HG03280 (cell line): ENCODE data around the gene SKA2.
"Not testable (repeated sequence)": the region's sequence is repeated elsewhere in the genome, so short reads cannot be mapped to it uniquely, and the experiment has no call there.

Source experiments
- ATAC-seq: cut with Tn5 transposase; IDR thresholded peaks from one replicate; pipeline ENCODE4 v1.9.1; 2021; ENCODE audit warnings: mild to moderate bottlenecking, moderate library complexity; ENCODE audit not compliant: unreplicated experiment

The SKA2 gene

DNA sequence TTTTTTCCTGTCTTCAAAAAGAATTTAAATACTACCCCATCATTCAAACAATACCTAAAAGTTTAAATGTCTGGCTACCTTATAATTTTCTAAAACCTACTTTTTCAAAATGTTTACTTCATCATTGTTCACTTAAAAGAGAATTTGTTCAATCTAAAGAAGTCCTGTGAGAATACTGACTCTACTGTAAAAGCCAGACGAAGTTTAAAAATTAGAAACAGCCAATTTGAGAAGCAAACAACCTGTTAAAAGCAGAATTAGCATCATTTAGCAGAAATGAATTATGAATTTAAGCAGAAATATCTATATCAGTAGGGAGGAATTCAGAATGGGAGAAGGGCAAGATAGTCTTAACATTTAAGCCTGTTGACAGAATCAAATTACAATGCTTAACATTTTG lies 2.1 kb downstream of the SKA2 start:
- ATAC-seq = no peak

DNA sequence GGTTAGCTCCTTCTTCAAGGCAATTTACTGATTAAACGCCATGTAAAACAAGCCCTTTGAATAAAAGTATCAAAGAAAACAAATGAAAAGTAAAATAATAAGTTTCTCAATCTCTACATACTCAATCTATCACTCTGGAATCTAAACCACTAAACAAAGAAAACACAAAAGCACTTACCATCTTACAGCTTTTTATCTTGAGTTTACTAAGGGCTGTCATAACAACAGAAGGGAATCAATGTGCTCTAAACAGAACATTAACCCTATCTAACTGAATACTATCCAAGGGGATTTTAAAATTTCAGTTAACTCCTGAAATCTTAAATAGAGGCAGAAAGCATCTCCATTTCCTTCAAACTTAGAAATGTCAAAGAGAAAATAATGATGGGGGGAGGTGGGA lies 3.4 kb downstream of the SKA2 start:
- ATAC-seq = no peak

DNA sequence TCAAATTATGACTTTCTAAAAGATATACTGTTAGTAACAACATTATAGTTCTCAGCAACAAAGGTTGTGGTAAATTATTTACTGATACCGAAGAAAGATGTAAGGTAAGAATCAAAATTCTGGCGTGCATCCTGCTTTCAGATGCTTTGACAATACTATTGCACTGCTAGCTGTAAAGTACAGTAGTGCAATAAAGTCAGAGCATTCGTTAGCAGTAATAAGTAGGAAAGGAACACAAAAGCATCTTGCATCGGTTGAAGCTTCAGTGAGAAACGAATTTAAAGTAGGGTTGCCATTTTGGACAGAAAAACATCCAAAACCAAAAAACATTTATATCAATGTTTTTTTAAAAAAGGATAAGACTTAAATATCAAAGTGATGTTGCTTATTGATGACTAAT lies 4.0 kb downstream of the SKA2 start:
- no peak for ATAC-seq

DNA sequence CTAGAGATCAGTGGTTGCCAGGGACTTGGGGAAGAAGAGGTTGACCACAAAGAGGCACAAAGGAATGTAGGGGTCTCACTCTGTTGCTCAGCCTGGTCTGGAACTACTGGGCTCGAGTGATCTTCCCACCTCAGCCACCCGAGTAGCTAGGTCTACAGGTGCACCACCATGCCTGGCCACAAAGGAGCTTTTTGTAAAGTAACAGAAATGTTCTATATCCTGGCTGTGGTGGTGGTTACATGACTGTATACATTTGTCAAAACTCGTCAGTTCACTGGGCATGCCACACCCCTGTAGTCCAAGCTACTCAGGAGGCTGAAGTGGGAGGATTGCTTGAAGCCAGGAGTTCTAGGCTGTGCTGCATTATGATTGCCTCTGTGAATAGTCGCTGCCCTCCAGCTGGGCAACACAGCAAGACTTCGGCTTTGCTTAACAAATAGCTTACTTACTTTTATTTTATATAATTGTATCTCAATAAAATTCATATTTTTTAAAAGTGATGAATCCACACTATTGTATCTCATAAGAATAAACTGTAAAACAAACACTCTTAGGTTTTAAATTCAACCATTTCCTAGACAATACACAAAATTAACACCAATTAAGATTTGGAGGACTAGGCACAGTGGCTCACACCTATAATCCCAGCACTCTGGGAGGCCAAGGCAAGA lies 5.0 kb downstream of the SKA2 start:
- ATAC-seq = no peak

DNA sequence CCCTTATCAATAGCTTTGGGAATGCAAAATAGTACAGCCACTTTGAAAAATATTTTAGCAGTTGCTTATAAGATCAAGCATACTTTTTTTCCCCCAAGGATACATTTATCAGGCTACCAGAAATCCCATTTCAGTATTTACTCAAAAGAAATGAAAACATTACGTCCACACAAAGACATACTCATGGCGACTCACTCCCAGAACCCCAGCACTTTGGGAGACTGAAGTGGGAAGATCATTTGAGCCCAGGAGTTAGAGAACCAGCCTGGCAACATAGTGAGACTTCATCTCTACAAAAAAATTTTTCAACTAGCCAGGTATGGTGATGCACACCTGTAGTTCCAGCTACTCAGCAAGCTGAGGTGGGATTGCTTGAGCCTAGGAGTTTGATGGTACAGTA lies 5.9 kb downstream of the SKA2 start:
- no peak for ATAC-seq

- ATAC-seq = no peak
Measured at GRCh38 chr17:59145571-59146096, 9.4 kb downstream of the SKA2 start.

GRCh38 chr17:59141860-59142259 lies 13.1 kb downstream of the SKA2 start:
- no peak for ATAC-seq

DNA sequence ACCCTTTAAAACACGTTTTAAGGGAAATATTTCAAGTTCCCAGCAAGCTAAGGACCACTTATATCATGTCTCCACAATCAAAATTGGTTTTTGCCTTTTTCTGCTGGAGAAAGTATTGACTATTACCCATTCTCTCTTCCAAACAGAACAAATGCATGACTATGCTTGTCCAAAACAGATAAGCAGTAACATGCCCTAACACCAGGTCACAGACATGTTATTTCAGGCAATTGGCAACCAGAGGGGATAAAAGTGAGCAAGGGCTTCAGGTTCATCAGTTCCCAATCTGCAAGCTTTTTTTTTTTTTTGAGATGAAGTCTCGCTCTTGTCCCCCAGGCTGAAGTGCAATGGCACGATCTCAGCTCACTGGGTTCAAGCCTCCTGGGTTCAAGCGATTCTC lies 15.0 kb downstream of the SKA2 start:
- no peak for ATAC-seq

GRCh38 chr17:59138339-59138738 lies 16.6 kb downstream of the SKA2 start:
- ATAC-seq = not testable (repeated sequence)

DNA sequence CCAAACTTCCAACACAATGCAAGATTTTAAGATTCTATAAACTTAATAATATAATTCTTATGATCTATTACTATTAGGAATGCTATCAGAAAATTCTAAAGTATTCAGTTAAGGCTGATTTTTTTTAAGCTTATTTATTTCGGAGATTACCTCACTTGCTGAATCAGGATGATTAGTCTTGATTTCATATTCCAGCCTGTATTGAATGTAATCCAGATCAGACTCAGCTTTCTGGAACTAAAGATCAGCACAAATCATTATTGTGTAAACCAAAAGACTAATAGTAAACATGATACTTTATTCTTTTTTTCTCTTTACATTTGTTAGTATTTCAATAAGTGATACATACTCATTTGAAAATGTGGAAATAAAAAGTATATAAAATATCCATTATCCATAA lies 23.9 kb downstream of the SKA2 start:
- no peak for ATAC-seq

GRCh38 chr17:59129814-59130213 lies 25.2 kb downstream of the SKA2 start:
- no peak for ATAC-seq

DNA sequence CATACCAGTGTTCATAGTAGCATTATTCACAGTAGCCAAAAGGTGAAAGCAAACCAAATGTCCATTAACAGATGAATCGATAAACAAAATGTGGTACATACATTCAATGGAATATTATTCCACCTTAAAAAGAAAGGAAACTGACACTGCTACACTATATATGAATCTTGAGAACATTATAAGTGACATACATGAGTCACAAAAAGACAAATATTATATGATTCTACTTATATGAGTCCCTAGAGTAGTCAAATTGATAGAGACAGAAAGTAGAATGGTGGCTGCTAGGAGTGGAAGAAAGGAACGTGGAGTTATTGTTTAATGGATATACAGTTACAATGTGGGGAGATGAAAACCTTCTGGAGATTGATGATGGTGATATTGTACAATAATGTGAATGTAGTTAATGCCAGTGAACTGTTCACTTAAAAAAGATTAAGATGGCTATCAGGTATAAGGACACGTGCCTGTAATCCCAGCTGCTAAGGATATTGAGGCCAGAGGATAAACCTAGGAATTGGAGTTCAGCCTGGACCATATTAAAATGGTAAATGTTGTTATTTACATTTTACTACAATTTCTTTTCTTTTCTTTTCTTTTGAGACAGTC lies 28.1 kb downstream of the SKA2 start:
- no peak for ATAC-seq

GRCh38 chr17:59124665-59125064 lies 30.3 kb downstream of the SKA2 start:
- no peak for ATAC-seq

- no peak for ATAC-seq
Measured at GRCh38 chr17:59121901-59122480, 33.0 kb downstream of the SKA2 start.

GRCh38 chr17:59115474-59115873 lies 39.5 kb downstream of the SKA2 start:
- ATAC-seq = no peak

DNA sequence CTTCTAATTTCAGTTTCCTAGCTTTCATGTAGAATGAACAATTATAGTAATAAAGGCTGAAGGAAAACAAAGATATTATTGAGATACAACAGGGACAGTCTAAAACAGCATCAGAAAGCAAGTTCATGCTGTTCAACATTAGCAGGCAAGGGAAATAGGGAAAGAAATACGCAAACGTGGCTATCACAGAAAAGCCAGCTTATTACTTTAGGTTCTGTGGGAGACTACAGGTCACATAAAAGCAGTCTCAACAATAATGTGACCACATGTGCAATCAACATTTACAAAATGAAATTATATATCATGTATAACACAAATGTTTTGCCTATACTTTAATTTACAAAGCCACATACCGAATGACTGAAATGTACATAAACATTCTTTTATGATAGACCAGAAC lies 43.4 kb downstream of the SKA2 start:
- ATAC-seq = no peak

DNA sequence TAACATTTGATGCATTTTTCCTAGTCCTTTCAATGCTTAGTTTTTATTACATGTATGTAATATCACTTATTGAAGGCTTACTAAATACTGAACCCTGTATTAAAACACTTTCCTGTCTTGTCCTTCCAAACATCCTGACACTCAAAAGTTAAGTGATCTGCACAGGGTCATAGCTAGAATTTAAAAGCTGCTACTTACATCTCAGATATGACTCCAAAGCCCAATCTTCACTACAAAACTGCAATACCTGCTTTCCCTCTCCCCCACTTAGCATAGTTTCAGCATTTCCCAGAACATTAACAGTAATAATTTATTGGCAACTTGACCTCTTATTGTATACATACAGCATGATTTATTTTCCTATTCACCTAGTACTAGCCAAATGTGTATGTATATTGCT lies 44.0 kb downstream of the SKA2 start:
- ATAC-seq = no peak

DNA sequence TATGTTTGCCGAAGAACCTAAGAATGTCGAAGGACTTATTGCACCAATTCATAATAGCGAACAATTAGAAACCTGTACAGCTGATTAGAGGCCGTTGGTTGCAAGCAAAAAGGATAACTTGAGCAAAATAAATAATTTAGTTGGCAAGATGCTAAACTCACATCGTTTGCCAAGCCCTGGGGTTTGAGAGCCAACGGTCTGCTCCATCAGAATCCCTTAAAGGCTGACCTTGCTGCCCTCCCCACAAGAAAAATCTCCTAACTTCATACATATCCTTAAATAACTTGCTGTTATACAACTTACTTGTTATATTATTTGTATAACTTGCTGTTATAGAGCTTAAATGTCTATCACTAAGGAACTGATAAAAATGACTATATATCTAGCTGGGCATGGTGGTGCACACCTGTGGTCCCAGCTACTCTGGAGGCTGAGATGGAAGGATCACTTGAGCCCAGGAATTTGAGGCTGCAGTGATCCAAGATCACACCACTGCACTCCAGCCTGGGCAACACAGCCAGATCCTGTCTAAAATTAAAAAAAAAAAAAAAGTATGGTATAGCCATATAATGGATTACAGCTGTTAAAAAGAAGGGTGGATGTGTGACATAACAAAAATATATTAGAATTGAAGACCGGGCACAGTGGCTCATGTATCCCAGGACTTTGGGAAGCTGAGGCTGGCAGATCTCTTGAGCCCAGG lies 46.4 kb downstream of the SKA2 start:
- ATAC-seq = no peak

GRCh38 chr17:59107306-59107670 lies 47.7 kb downstream of the SKA2 start:
- ATAC-seq = no peak

DNA sequence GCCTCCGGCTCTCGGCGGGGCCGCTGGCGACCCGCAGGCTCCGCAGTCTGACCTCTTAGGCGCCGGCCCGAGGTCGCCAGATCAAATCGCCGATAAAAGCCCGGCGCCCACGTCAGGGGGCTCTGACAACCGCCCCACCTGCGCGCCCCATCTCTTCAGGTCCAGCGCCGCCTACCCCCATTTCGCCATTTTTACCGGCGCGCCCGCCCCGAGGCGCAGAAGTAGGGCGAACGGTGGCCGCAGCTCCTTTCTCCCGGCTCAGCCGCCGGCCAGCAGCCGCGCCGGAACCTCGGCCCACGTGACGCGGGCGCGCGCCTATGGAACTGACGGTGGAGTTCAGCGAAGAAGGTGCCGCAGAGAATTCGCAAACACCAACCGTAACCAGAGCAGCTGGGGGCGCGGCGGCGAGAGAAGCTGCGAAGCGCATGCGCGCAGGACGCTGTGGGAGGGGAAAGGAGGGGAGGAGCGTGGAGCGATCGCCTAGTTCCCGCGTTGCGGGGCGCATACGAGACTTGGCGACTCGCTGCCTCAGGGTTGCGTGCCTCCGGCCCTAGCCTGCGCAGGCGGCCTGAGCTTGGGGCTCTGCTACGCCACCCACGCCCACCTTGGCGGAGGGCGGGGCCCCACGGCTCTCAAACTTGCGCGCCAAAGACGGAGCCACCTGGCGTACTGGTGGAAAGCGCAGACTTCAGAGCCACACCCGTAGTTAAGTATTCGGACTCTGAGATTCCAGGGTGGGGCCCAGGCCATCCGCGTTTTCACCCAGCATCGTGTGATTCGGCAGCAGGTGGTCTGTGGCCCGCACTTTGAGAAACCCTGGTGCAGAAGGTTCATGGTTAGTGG lies 48.3 kb downstream of the SKA2 start, which contains the start of gene TRIM37:
Gene TRIM37 (minus strand): TSS at position 418 of the 843 bp plus-strand sequence. CDS start 419 bp downstream, outside the sequence.
- peak; percentile 97 for ATAC-seq
